Measurements from ENCODE around the gene INO80D. TPM values are rescaled to one million over a fixed set of nuclear protein-coding genes. Genes with fewer than 3 reads are reported as not detected.
A peak's percentile ranks its signal among the peaks of the same experiment; 100 is the strongest.

The INO80D gene
- total and polyA plus RNA-seq, 2 of the 13 experiments (the other 11 are each of a cell fraction or from before 2014, with no cell fraction given): 7.6 to 7.9 TPM

DNA sequence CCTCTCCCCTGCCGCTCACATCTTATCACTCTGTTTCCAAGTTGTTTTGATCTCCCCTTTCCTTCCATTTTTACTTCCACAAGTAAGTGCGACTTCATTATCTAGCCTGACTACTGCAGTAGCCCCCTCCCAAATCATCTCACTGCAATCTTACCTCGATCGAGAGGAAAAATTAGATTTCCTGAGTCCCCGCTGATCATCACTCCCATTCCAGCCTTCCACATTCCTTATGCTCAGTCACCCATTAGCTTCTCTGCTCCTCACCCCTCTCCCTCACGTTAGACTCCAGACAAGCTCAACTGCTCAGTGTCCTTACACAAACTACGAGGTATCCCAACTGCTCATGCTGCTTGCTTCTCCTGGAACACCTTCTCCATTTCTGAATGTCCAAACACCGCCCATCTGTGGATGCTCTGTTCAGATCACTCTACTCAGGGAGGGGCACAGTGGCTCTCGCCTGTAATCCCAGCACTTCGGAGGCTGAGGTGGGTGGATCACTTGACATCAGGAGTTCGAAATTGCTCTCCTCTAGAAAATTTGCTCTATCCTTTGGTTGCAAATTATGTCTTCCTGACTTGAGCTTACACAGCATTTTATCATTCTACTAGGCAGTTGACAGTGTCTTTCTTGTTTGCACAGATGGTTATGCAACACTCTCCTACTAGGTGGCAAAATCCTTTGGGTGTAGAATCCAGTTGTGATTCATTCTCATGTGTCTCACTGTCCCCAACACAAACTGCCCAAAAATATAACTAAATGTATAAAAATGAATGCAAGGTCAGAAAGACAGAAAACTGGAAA lies 96.5 kb downstream of the INO80D start (continued):
- TF ChIP-seq, protein P1, sequence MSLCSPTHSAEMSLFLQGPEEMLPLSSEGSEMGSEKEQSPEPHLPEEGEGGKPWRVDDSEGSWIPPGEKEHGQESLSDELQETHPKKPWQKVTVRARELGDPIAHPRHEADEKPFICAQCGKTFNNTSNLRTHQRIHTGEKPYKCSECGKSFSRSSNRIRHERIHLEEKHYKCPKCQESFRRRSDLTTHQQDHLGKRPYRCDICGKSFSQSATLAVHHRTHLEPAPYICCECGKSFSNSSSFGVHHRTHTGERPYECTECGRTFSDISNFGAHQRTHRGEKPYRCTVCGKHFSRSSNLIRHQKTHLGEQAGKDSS (CRISPR knock-in tag; IDR thresholded peaks at IDR 0.05; ENCODE audit: borderline replicate concordance, low read depth): no peak
- no peak for TF ChIP-seq ZSCAN9 (CRISPR knock-in tag; IDR thresholded peaks at IDR 0.05; ENCODE audit: borderline replicate concordance)
- TF ChIP-seq BRCA1 (CRISPR knock-in tag; IDR thresholded peaks at IDR 0.05): no peak
- TF ChIP-seq, protein P2, sequence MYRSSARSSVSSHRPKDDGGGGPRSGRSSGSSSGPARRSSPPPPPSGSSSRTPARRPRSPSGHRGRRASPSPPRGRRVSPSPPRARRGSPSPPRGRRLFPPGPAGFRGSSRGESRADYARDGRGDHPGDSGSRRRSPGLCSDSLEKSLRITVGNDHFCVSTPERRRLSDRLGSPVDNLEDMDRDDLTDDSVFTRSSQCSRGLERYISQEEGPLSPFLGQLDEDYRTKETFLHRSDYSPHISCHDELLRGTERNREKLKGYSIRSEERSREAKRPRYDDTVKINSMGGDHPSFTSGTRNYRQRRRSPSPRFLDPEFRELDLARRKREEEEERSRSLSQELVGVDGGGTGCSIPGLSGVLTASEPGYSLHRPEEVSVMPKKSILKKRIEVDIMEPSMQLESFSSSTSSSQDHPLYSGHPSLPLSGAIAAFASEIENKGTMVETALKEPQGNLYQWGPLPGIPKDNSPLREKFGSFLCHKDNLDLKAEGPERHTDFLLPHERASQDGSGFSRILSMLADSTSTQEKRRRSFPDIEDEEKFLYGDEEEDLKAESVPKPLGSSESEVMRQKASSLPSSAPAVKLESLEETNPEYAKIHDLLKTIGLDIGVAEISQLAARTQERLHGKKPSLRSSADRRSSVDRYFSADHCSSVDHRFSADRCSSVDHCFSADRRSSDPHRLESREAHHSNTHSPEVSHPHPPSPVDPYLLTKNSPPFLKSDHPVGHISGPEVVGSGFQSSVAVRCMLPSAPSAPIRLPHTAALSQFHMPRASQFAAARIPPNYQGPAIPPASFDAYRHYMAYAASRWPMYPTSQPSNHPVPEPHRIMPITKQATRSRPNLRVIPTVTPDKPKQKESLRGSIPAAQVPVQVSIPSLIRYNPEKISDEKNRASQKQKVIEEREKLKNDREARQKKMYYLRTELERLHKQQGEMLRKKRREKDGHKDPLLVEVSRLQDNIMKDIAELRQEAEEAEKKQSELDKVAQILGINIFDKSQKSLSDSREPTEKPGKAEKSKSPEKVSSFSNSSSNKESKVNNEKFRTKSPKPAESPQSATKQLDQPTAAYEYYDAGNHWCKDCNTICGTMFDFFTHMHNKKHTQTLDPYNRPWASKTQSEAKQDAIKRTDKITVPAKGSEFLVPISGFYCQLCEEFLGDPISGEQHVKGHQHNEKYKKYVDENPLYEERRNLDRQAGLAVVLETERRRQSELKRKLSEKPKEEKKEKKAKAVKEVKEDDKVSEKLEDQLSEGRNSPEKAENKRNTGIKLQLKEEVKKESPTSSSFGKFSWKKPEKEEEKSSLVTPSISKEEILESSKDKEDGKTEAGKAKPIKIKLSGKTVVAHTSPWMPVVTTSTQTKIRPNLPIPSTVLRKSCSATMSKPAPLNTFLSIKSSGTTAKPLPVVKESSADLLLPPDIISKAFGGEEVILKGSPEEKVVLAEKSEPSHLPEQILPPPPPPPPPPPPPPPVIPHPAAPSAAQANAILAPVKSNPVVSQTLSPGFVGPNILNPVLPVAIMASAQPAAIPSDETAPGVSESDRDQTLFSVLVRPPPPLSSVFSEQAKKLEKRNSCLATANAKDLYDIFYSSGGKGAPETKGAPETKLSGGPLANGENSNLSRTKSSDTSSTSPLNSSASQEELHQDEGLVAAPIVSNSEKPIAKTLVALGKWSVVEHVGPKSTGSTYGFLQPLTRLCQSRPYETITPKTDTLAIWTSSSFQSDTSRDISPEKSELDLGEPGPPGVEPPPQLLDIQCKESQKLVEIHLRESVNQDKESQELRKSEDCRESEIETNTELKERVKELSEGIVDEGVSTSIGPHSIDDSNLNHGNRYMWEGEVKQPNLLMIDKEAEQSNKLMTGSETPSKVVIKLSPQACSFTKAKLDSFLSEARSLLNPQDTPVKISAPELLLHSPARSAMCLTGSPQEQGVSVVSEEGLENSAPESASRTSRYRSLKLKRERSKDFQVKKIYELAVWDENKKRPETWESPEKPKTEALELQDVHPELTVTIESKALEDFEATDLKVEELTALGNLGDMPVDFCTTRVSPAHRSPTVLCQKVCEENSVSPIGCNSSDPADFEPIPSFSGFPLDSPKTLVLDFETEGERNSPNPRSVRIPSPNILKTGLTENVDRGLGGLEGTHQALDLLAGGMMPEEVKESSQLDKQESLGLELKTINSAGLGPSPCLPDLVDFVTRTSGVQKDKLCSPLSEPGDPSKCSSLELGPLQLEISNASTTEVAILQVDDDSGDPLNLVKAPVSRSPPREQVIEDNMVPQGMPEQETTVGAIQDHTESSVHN (CRISPR knock-in tag; IDR thresholded peaks at IDR 0.05): no peak
- TF ChIP-seq ZNF335 (CRISPR knock-in tag; IDR thresholded peaks at IDR 0.05): 0 out of 2 replicates have a peak, but pooled peaks have one; percentile 55
- no peak for TF ChIP-seq TAF15 (IDR thresholded peaks at IDR 0.05; ENCODE audit: low read depth, low read length, poor library complexity, severe bottlenecking)
- TF ChIP-seq MAF1 (CRISPR knock-in tag; IDR thresholded peaks at IDR 0.05; ENCODE audit: borderline replicate concordance): no peak
- no peak for TF ChIP-seq ZGPAT (CRISPR knock-in tag; IDR thresholded peaks at IDR 0.05)
- no peak for TF ChIP-seq JUNB (CRISPR knock-in tag; IDR thresholded peaks at IDR 0.05; ENCODE audit: borderline replicate concordance)
- no peak for TF ChIP-seq ZBTB34 (CRISPR knock-in tag; IDR thresholded peaks at IDR 0.05)
- no peak for TF ChIP-seq NR2C2 (CRISPR knock-in tag; IDR thresholded peaks at IDR 0.05; ENCODE audit: borderline replicate concordance)
- peak; percentile 77; the same call in 1 of the 2 replicates for TF ChIP-seq RCOR2 (CRISPR knock-in tag; IDR thresholded peaks at IDR 0.05)
- no peak for TF ChIP-seq ZNF570 (CRISPR knock-in tag; IDR thresholded peaks at IDR 0.05; ENCODE audit: borderline replicate concordance)
- no peak for TF ChIP-seq NFYC (CRISPR knock-in tag; IDR thresholded peaks at IDR 0.05)
- TF ChIP-seq ARID2 (CRISPR knock-in tag; IDR thresholded peaks at IDR 0.05; ENCODE audit: borderline replicate concordance): no peak

Measured in HepG2 (cell line).